G401.6 (cell line): Measurements from ENCODE around the gene CDK5RAP2.
"Not testable (repeated sequence)": the region's sequence is repeated elsewhere in the genome, so short reads cannot be mapped to it uniquely, and the experiment has no call there.

ENCODE experiments used
- FAIRE-seq: peaks from 2 replicates; lab custom pipeline; 2012; peaks lifted over from hg19 to GRCh38; lab: Jason Lieb, UNC

CDK5RAP2 gene

GRCh38 chr9:120464176-120464886, 115.6 kb downstream of the CDK5RAP2 start:
- FAIRE-seq = no peak

GRCh38 chr9:120463765-120464164, 116.2 kb downstream of the CDK5RAP2 start:
- FAIRE-seq = no peak

GRCh38 chr9:120461677-120462076, 118.3 kb downstream of the CDK5RAP2 start:
- not testable (repeated sequence) for FAIRE-seq

- FAIRE-seq = no peak
Observed at GRCh38 chr9:120456218-120456617, 123.7 kb downstream of the CDK5RAP2 start.

GRCh38 chr9:120454467-120454866, 125.5 kb downstream of the CDK5RAP2 start:
- FAIRE-seq = no peak

- no peak for FAIRE-seq
Observed at GRCh38 chr9:120453792-120454191, 126.2 kb downstream of the CDK5RAP2 start.

- FAIRE-seq = no peak
Observed at GRCh38 chr9:120452631-120453030, 127.3 kb downstream of the CDK5RAP2 start.

GRCh38 chr9:120450916-120451315, 129.1 kb downstream of the CDK5RAP2 start:
- no peak for FAIRE-seq

GRCh38 chr9:120449566-120449965, 130.4 kb downstream of the CDK5RAP2 start:
- FAIRE-seq = no peak

- no peak for FAIRE-seq
Observed at GRCh38 chr9:120447959-120448500, 131.9 kb downstream of the CDK5RAP2 start.

GRCh38 chr9:120446671-120447070, 133.3 kb downstream of the CDK5RAP2 start:
- no peak for FAIRE-seq

GRCh38 chr9:120443976-120444375, 136.0 kb downstream of the CDK5RAP2 start:
- FAIRE-seq = no peak

GRCh38 chr9:120443489-120443888, 136.5 kb downstream of the CDK5RAP2 start:
- no peak for FAIRE-seq

GRCh38 chr9:120442308-120442995, 137.5 kb downstream of the CDK5RAP2 start:
- FAIRE-seq = no peak

GRCh38 chr9:120441426-120442307, 138.3 kb downstream of the CDK5RAP2 start:
- no peak for FAIRE-seq

GRCh38 chr9:120440791-120441190, 139.2 kb downstream of the CDK5RAP2 start:
- FAIRE-seq = no peak

- FAIRE-seq = no peak
Observed at GRCh38 chr9:120439926-120440325, 140.0 kb downstream of the CDK5RAP2 start.

- no peak for FAIRE-seq
Observed at GRCh38 chr9:120438836-120439546, 141.0 kb downstream of the CDK5RAP2 start.

GRCh38 chr9:120438111-120438510, 141.9 kb downstream of the CDK5RAP2 start:
- no peak for FAIRE-seq

GRCh38 chr9:120436983-120437475, 142.9 kb downstream of the CDK5RAP2 start:
- no peak for FAIRE-seq

GRCh38 chr9:120436446-120436845, 143.5 kb downstream of the CDK5RAP2 start:
- no peak for FAIRE-seq

GRCh38 chr9:120435091-120435490, 144.9 kb downstream of the CDK5RAP2 start:
- FAIRE-seq = no peak
